ENCODE data around the gene GALNT13. TPM values are rescaled to one million over a fixed set of nuclear protein-coding genes. Genes with fewer than 3 reads are reported as not detected.

Gene GALNT13
- total RNA-seq, 1 donor from 2014 or later, result 9.4 TPM

GRCh38 chr2:154306266-154306970 is 434.7 kb downstream of the GALNT13 start:
- DNase-seq (ENCODE audit: low spot score), result peak; percentile 97

- no peak for DNase-seq (ENCODE audit: low spot score)
Measured at GRCh38 chr2:154307007-154307406, 435.3 kb downstream of the GALNT13 start.

GRCh38 chr2:154324601-154325000 is 452.9 kb downstream of the GALNT13 start:
- DNase-seq (ENCODE audit: low spot score), result no peak

GRCh38 chr2:154329510-154329909 is 457.8 kb downstream of the GALNT13 start:
- DNase-seq (ENCODE audit: low spot score), result no peak

GRCh38 chr2:154331784-154332183 is 460.1 kb downstream of the GALNT13 start:
- no peak for DNase-seq (ENCODE audit: low spot score)

GRCh38 chr2:154336201-154336600 is 464.5 kb downstream of the GALNT13 start:
- no peak for DNase-seq (ENCODE audit: low spot score)

- no peak for DNase-seq (ENCODE audit: low spot score)
Measured at GRCh38 chr2:154338352-154338967, 466.7 kb downstream of the GALNT13 start.

- no peak for DNase-seq (ENCODE audit: low spot score)
Measured at GRCh38 chr2:154343282-154343681, 471.6 kb downstream of the GALNT13 start.

- no peak for DNase-seq (ENCODE audit: low spot score)
Measured at GRCh38 chr2:154350911-154351310, 479.2 kb downstream of the GALNT13 start.

- DNase-seq (ENCODE audit: low spot score), result peak; percentile 81
Measured at GRCh38 chr2:154361276-154361675, 489.6 kb downstream of the GALNT13 start.

- no peak for DNase-seq (ENCODE audit: low spot score)
Measured at GRCh38 chr2:154368153-154368552, 496.4 kb downstream of the GALNT13 start.

- no peak for DNase-seq (ENCODE audit: low spot score)
Measured at GRCh38 chr2:154370873-154371272, 499.2 kb downstream of the GALNT13 start.

- no peak for DNase-seq (ENCODE audit: low spot score)
Measured at GRCh38 chr2:154374416-154374815, 502.7 kb downstream of the GALNT13 start.

- DNase-seq (ENCODE audit: low spot score), result peak; percentile 80
Measured at GRCh38 chr2:154375579-154375931, 503.8 kb downstream of the GALNT13 start.

- peak; percentile 17 for DNase-seq (ENCODE audit: low spot score)
Measured at GRCh38 chr2:154381931-154382794, 510.4 kb downstream of the GALNT13 start.

- no peak for DNase-seq (ENCODE audit: low spot score)
Measured at GRCh38 chr2:154386186-154386585, 514.5 kb downstream of the GALNT13 start.

GRCh38 chr2:154391051-154391450 is 519.3 kb downstream of the GALNT13 start:
- DNase-seq (ENCODE audit: low spot score), result no peak

GRCh38 chr2:154392256-154392655 is 520.5 kb downstream of the GALNT13 start:
- no peak for DNase-seq (ENCODE audit: low spot score)

- DNase-seq (ENCODE audit: low spot score), result no peak
Measured at GRCh38 chr2:154394600-154394999, 522.9 kb downstream of the GALNT13 start.

GRCh38 chr2:154400563-154401290 is 529.0 kb downstream of the GALNT13 start:
- peak; percentile 7 for DNase-seq (ENCODE audit: low spot score)

GRCh38 chr2:154402213-154402612 is 530.5 kb downstream of the GALNT13 start:
- DNase-seq (ENCODE audit: low spot score), result peak; percentile 38

All from umbilical cord (tissue), 2 donors.